ENCODE results near the gene ZBTB11.

ZBTB11 gene

GRCh38 chr3:101665357-101665756, 11.6 kb downstream of the ZBTB11 start:
- H3K4me3 ChIP-seq (ENCODE audit: low read length): no peak overlapping the region
- no peak for DNase-seq (ENCODE audit: low read depth)
- TF ChIP-seq CTCF (conservative IDR thresholded peaks at IDR 0.05; ENCODE audit: low read depth, low read length): no peak

- H3K4me3 ChIP-seq (ENCODE audit: low read length): no peak overlapping the region
- no peak for TF ChIP-seq CTCF (conservative IDR thresholded peaks at IDR 0.05; ENCODE audit: low read depth, low read length)
- DNase-seq (ENCODE audit: low read depth): no peak
Observed at GRCh38 chr3:101660714-101661113, 16.2 kb downstream of the ZBTB11 start.

GRCh38 chr3:101656651-101657050, 20.3 kb downstream of the ZBTB11 start:
- H3K4me3 ChIP-seq (ENCODE audit: low read length): no peak overlapping the region
- no peak for DNase-seq (ENCODE audit: low read depth)
- no peak for TF ChIP-seq CTCF (conservative IDR thresholded peaks at IDR 0.05; ENCODE audit: low read depth, low read length)

GRCh38 chr3:101646726-101647125, 30.2 kb downstream of the ZBTB11 start:
- H3K4me3 ChIP-seq (ENCODE audit: low read length): no peak overlapping the region
- TF ChIP-seq CTCF (conservative IDR thresholded peaks at IDR 0.05; ENCODE audit: low read depth, low read length): no peak
- no peak for DNase-seq (ENCODE audit: low read depth)

DNA sequence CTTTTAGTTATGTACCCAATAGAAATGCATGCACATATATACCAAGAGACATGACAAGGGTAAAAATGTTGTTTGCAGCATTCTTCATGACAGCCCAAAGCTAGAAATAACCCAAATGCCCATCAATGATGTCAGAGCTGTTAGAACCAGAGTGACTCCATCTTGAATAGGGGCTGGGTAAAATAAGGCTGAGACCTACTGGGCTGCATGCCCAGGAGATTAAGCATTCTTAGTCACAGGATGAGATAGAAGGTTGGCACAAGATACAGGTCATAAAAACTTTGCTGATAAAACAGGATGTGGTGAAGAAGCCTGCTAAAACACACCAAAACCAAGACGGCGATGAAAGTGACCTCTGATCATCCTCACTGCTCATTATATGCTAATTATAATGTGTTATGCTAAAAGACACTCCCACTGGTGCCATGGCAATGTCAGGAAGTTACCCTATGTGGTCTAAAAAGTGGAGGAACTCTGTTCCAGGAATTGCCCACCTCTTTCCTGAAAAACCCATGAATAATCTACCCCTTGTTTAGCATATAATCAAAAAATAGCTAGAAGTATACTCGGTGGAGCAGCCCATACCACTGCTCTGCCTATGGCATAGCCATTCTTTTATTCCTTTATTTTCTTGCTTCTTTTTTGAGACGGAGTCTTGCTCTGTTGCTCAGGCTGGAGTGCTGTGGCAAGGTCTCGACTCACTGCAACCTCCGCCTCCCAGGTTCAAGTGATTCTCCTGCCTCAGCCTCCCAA, 32.9 kb downstream of the ZBTB11 start:
- peak; percentile 48 for DNase-seq (ENCODE audit: low read depth)
- TF ChIP-seq CTCF (conservative IDR thresholded peaks at IDR 0.05; ENCODE audit: low read depth, low read length): no peak

DNA sequence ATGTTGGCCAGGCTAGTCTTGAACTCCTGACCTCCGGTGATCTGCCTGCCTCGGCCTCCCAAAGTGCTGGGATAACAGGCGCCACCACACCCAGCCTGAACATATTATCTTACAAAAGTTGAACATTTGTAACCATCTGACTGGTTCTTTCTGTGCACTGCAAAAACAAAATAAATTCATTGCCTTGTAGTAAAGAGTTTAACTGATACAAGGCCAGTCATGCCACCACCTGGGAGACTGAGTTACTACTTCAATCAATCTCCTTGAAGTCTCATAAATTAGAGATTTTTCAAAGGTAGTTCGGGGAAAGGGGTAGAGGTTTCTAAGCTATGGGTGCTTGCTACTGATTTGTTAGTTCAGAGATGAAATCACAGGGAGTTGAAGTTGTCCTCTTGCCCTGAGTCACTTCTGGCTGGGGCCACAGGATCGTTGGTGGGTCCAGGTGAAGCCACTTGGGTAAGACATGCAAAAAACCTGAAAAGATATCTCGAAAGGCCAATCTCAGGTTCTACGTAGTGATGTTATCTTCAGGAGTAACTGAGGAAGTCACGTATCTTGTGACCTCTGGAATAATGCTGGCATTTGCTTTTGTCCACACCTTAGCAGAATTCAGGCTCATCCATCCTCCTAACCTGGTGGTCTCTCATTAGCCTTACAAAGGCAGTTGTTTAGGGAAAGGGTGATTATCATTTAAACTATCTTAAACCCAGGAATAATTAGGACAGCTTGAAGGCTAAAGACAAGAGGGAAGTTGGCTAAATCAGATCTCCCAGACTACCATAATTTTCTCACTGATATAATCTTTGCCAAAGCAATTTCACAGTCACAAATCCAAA, 33.7 kb downstream of the ZBTB11 start:
- DNase-seq (ENCODE audit: low read depth): no peak
- H3K4me3 ChIP-seq (ENCODE audit: low read length): no peak overlapping the region
- TF ChIP-seq CTCF (conservative IDR thresholded peaks at IDR 0.05; ENCODE audit: low read depth, low read length): no peak

More for the DNA sequence above, 32.9 kb downstream of the ZBTB11 start:
- no peak overlapping the region for H3K4me3 ChIP-seq (ENCODE audit: low read length)
